GM23248 (cell line): ENCODE results near the gene ZDHHC14. TPM values are rescaled to one million over a fixed set of nuclear protein-coding genes. Genes with fewer than 3 reads are reported as not detected.
A peak's percentile ranks its signal among the peaks of the same experiment; 100 is the strongest.

Experiments
- DNase-seq: peaks from one replicate; pipeline ENCODE4 v3.0.0-alpha.2; 2015
- H2AFZ ChIP-seq: fragments of 200-600 bp; sonication (generic); 2 replicates; pipeline ENCODE4 v1.6.1; 2016; ENCODE audit warnings: antibody characterized with exemption
- H3F3A ChIP-seq: fragments of 200-600 bp; sonication (generic); 2 replicates; pipeline ENCODE4 v1.6.1; 2016; ENCODE audit warnings: mild to moderate bottlenecking, antibody characterized with exemption, mixed run types; ENCODE audit not compliant: insufficient read depth
- H3K27ac ChIP-seq: fragments of 200-600 bp; sonication (generic); 2 replicates; pipeline ENCODE4 v1.5.1; 2016; ENCODE audit warnings: mild to moderate bottlenecking
- H3K27me3 ChIP-seq: fragments of 200-600 bp; sonication (generic); replicated peaks from 2 replicates; pipeline ENCODE4 v1.6.1; 2016; ENCODE audit warnings: mild to moderate bottlenecking; ENCODE audit not compliant: insufficient read depth
- H3K36me3 ChIP-seq: fragments of 200-600 bp; sonication (generic); 2 replicates; pipeline ENCODE4 v1.6.1; 2016; ENCODE audit warnings: low read depth, mild to moderate bottlenecking
- H3K4me1 ChIP-seq: fragments of 200-600 bp; sonication (generic); 2 replicates; pipeline ENCODE4 v1.6.1; 2016; ENCODE audit warnings: mild to moderate bottlenecking; ENCODE audit not compliant: insufficient read depth
- H3K4me2 ChIP-seq: fragments of 200-600 bp; sonication (generic); one replicate; pipeline ENCODE4 v1.6.1; 2016; ENCODE audit warnings: mild to moderate bottlenecking; ENCODE audit not compliant: unreplicated experiment
- H3K4me3 ChIP-seq: fragments of 200-600 bp; sonication (generic); 2 replicates; pipeline ENCODE4 v1.5.1; 2016; ENCODE audit warnings: mild to moderate bottlenecking
- H3K79me2 ChIP-seq: fragments of 200-600 bp; sonication (generic); 2 replicates; pipeline ENCODE4 v1.6.1; 2016; ENCODE audit warnings: mild to moderate bottlenecking; ENCODE audit not compliant: insufficient read depth
- H3K9ac ChIP-seq: fragments of 200-600 bp; sonication (generic); 2 replicates; pipeline ENCODE4 v1.6.1; 2016; ENCODE audit warnings: mild to moderate bottlenecking
- H3K9me2 ChIP-seq: fragments of 200-600 bp; sonication (generic); 2 replicates; pipeline ENCODE4 v1.6.1; 2016; ENCODE audit warnings: mixed run types, mild to moderate bottlenecking, moderate library complexity; ENCODE audit not compliant: insufficient read depth
- H3K9me3 ChIP-seq: fragments of 200-600 bp; sonication (generic); one replicate; pipeline ENCODE4 v1.6.1; 2017; ENCODE audit warnings: low read depth
- H4K20me1 ChIP-seq: fragments of 200-600 bp; sonication (generic); 2 replicates; pipeline ENCODE4 v1.6.0; 2016; ENCODE audit not compliant: insufficient read depth
- EZH2 ChIP-seq: fragments of 200-600 bp; sonication (generic); IDR thresholded peaks from 2 replicates; pipeline ENCODE4 v1.6.1; 2018; ENCODE audit warnings: antibody characterized with exemption, mild to moderate bottlenecking; ENCODE audit not compliant: insufficient read depth, poor library complexity, severe bottlenecking
- EZH2phosphoT487 ChIP-seq: fragments of 200-600 bp; sonication (generic); IDR thresholded peaks from 2 replicates; pipeline ENCODE4 v1.6.1; 2018; ENCODE audit warnings: antibody characterized with exemption, moderate library complexity, mild to moderate bottlenecking, low read depth; ENCODE audit not compliant: insufficient read depth
- WGBS, 2 experiments: methylation state at CpG; one replicate each; pipeline ENCODE4 v1.1.6; 2015 to 2017; ENCODE audit warnings: low lambda C conversion rate in 2 of 2, low coverage in 1 of 2; ENCODE audit errors: missing lambda C conversion rate in 2 of 2; 5-methylcytosine and 5-hydroxymethylcytosine counted together
- in situ Hi-C: fragments of 300-500 bp; cut with MboI; formaldehyde crosslinking; loops from 2 replicates; pipeline ENCODE4 v1.15.0; 2020
- polyA plus RNA-seq: library from polyadenylated mRNA; unstranded; fragments of >200 nt; fragmentation: Nextera tagmentation; extraction: Ambion mirVana; gene quantifications from 2 replicates; pipeline ENCODE4 v1.2.1, GENCODE V29; 2016
- total RNA-seq: library from RNA; depleted of rRNA; stranded (reverse); fragments of >200 nt; shearing (Covaris generic); gene quantifications from 2 replicates; pipeline ENCODE4 v1.2.3, GENCODE V29; 2014

The ZDHHC14 gene
- total and polyA plus RNA-seq, 2 experiments from 2014 or later: 1.4 to 4.5 TPM

GRCh38 chr6:157669747-157670216, 288.8 kb downstream of the ZDHHC14 start:
- Histone ChIP-seq H3K9ac (peak overlapping the region; percentile 66), H3F3A (peaks cover 26% of the 10 kb centered on the region), H3K27me3 (no peaks in the 10 kb centered on the region), H3K79me2 (no peaks in the 10 kb centered on the region), H4K20me1 (no peaks in the 10 kb centered on the region), H3K27ac (peak overlapping the region; percentile 83), H3K9me2 (no peaks in the 10 kb centered on the region), H3K4me1 (peaks cover 35% of the 10 kb centered on the region), H3K36me3 (no peaks in the 10 kb centered on the region), H3K4me2 (peak overlapping the region; percentile 70), H2AFZ (peak overlapping the region; percentile 79), H3K4me3 (peak overlapping the region; percentile 51; the same call in 1 of the 2 replicates), H3K9me3 (no peaks in the 10 kb centered on the region)
- DNase-seq: peak; percentile 94
- in situ Hi-C loops: no loop called here
- TF ChIP-seq EZH2 (no peak), EZH2phosphoT487 (no peak)
- WGBS, 2 experiments: 2 to 3% methylated on average over 14 of the region's 14 CpGs

- Histone ChIP-seq H2AFZ (peak overlapping the region; percentile 79), H3K4me2 (peak overlapping the region; percentile 70), H3K4me3 (no peak overlapping the region), H3K36me3 (no peaks in the 10 kb centered on the region), H3K9me3 (no peaks in the 10 kb centered on the region), H3K9ac (peak overlapping the region; percentile 66), H3K27ac (peak overlapping the region; percentile 83), H3K27me3 (no peaks in the 10 kb centered on the region), H3K9me2 (no peaks in the 10 kb centered on the region), H4K20me1 (no peaks in the 10 kb centered on the region), H3K79me2 (no peaks in the 10 kb centered on the region), H3F3A (peaks cover 26% of the 10 kb centered on the region), H3K4me1 (peaks cover 35% of the 10 kb centered on the region)
- in situ Hi-C loops: no loop called here
- TF ChIP-seq EZH2phosphoT487 (no peak), EZH2 (no peak)
- peak; percentile 22 for DNase-seq
- WGBS, 2 experiments: 69 to 72% methylated on average over 9 of the region's 9 CpGs
Observed at GRCh38 chr6:157670466-157671186, 289.6 kb downstream of the ZDHHC14 start.

- H3F3A ChIP-seq: peaks cover 12% of the 10 kb centered on the region
- no peaks in the 10 kb centered on the region for H3K27me3 ChIP-seq
- H3K4me3 ChIP-seq: no peak overlapping the region
- no peak for DNase-seq
- H3K27ac ChIP-seq: no peak overlapping the region
- 96 to 97% methylated on average over 33 to 37 of the region's 37 CpGs for WGBS, 2 experiments
- no peaks in the 10 kb centered on the region for H4K20me1 ChIP-seq
- no peak overlapping the region for H3K4me2 ChIP-seq
- no peaks in the 10 kb centered on the region for H3K9me3 ChIP-seq
- H3K9me2 ChIP-seq: no peaks in the 10 kb centered on the region
- H3K79me2 ChIP-seq: no peaks in the 10 kb centered on the region
- TF ChIP-seq EZH2phosphoT487 (no peak), EZH2 (no peak)
- in situ Hi-C loops: no loop called here
- no peaks in the 10 kb centered on the region for H3K36me3 ChIP-seq
- no peak overlapping the region for H2AFZ ChIP-seq
- peaks cover 23% of the 10 kb centered on the region for H3K4me1 ChIP-seq
- H3K9ac ChIP-seq: no peak overlapping the region
Observed at GRCh38 chr6:157672726-157673412, 291.9 kb downstream of the ZDHHC14 start.

- in situ Hi-C loops: no loop called here
- TF ChIP-seq EZH2phosphoT487 (no peak), EZH2 (no peak)
Observed at GRCh38 chr6:157673596-157673995, 292.6 kb downstream of the ZDHHC14 start.

More at GRCh38 chr6:157673596-157673995, 292.6 kb downstream of the ZDHHC14 start:
- no peak overlapping the region for H2AFZ ChIP-seq
- no peaks in the 10 kb centered on the region for H4K20me1 ChIP-seq
- H3K27ac ChIP-seq: no peak overlapping the region
- no peaks in the 10 kb centered on the region for H3K36me3 ChIP-seq
- no peaks in the 10 kb centered on the region for H3K9me2 ChIP-seq
- peaks cover 5% of the 10 kb centered on the region for H3F3A ChIP-seq
- no peak overlapping the region for H3K9ac ChIP-seq
- H3K27me3 ChIP-seq: no peaks in the 10 kb centered on the region
- H3K79me2 ChIP-seq: no peaks in the 10 kb centered on the region
- H3K4me3 ChIP-seq: no peak overlapping the region
- H3K4me2 ChIP-seq: no peak overlapping the region
- no peak for DNase-seq
- WGBS, 2 experiments: 94 to 95% methylated on average over 15 of the region's 15 CpGs
- H3K9me3 ChIP-seq: no peaks in the 10 kb centered on the region
- H3K4me1 ChIP-seq: peaks cover 18% of the 10 kb centered on the region
